Measurements from ENCODE around the gene LTBP3.

LTBP3 gene

DNA sequence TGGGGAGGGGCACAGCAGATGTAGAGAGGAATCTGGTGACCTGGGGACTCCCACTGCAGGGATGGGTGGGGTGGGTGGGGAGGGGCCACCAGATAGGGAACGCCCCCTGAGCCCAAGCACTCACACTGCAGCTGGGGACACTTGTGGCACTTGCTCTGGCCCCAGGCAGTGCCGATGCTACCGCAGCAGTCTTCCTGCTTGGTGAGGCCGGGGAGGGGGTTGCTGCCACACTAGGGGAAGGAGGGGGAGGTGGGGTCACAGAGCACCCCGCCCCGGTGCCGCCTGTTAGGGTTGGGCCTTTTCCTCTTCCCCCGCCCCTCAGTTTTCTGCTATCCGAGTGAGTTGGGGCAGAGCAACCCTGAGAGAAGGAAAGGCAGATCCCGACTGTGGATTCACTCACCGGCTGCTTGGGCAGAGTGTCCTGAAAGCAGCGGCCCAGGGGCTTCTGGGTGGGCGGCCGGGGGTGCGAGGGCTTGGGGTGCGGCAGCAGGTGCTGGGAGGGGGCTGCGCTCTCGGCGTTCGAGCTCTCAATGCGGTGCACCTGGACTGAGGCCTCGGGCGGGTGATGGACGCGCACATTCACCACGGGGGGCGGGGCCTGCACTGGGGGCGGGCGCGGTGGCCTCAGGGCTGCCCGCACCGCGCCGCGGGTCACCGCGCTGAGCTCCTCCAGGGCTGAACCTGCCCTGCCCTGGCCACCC, 4.7 kb downstream of the LTBP3 start:
- DNase-seq (ENCODE audit: low read depth): peak; percentile 68

DNA sequence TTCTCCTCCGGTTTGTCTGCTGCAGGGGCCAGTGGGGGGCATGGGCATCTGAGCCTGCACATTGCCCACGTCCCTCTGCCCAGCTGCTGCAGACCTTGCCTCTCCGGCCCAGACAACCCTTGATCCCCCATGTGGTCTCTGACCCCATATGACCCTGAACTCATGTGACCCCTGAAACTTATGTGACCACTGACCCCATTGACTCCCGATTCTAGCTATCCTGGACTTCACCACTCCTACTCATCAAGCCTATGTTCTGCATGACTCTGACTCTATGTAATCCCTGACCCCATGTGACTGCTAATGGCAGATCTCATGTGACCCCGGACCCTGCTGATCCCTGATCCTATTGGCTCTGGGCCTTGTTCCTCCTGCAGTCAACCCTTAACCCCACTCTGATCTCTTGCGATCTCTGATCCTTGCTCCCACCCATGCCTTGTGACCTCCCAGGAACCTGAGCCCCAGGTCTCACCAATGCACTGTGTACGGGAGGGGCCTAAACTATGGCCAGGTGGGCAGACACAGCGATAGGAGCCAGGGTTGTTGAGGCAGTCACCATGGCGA, 5.7 kb downstream of the LTBP3 start:
- no peak for DNase-seq (ENCODE audit: low read depth)

DNA sequence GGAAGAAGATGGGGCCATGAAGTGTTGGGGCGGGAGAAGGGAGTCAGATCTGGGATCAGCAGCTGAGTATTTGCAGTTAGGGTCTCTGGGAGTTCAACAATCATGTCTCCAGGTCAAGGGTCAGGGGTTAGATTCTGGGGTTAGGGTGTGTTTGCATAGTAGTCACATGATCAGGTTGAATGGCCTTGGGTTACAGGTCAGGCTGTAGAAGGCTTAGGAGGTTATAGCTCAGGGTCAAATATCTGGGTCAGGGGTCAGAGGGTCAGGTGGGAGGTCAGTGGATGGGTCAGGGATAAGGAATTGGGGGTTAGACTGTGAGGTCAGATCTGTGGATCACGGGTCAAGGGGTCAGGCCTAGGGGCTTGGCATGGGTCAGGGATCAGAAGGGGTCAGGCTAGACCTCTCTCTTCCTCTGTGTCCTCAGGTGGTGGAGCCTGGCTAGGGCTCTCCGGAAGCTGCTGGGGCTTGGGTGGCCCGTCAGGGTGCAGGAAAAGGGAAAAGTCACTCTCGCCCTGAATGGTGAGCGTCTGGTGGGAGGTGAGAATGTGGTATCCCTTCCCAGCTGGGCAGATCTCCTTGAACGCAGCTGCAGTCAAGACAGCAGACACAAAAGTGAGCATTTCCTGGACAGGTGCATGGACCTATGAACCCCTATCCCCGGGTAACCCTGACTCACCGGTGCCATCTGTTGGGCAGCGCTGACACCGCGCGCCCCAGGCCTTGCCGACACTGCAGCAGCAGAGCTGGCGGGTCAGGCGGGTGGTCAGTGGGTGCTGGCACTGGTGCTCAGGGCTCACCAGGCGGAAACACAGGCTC, 6.4 kb downstream of the LTBP3 start:
- DNase-seq (ENCODE audit: low read depth): peak; percentile 52

- no peak for DNase-seq (ENCODE audit: low read depth)
Observed at GRCh38 chr11:65549096-65549495, 9.1 kb downstream of the LTBP3 start.

- no peak for DNase-seq (ENCODE audit: low read depth)
Observed at GRCh38 chr11:65548395-65548794, 9.8 kb downstream of the LTBP3 start.

GRCh38 chr11:65547446-65548125, 10.6 kb downstream of the LTBP3 start:
- DNase-seq (ENCODE audit: low read depth): no peak

GRCh38 chr11:65546217-65546958, 11.8 kb downstream of the LTBP3 start:
- peak; percentile 99 for DNase-seq (ENCODE audit: low read depth)

- DNase-seq (ENCODE audit: low read depth): no peak
Observed at GRCh38 chr11:65545853-65546216, 12.3 kb downstream of the LTBP3 start.

DNA sequence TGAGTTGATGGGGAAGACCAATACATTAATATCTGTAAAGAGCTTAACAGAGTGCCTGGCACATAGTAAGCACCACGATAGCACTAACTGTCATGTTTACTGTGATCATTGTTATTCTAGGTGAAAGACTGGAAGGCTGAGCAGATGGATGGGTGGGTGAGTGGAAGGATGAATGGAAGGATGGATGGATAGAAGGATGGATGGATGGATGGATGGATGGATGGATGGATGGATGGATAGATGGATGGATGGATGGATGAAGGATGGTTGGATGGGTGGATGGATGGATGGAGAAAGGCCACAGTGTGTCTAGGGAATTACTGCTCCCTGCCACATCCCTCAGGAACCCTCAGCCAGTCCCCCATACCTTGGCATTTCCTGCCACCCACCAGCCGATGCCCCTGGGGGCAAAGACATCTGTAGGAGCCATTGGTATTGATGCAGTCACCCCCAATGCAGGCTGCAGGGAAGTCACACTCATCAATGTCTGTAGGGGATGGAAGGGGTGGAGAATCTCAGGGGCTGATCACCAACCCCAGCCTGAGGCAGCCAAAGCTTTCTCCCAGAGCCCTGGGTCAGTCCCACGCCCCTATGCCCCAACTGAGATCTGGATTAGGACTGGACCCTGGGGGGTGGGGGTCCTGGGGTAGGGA, 15.3 kb downstream of the LTBP3 start:
- DNase-seq (ENCODE audit: low read depth): no peak

DNA sequence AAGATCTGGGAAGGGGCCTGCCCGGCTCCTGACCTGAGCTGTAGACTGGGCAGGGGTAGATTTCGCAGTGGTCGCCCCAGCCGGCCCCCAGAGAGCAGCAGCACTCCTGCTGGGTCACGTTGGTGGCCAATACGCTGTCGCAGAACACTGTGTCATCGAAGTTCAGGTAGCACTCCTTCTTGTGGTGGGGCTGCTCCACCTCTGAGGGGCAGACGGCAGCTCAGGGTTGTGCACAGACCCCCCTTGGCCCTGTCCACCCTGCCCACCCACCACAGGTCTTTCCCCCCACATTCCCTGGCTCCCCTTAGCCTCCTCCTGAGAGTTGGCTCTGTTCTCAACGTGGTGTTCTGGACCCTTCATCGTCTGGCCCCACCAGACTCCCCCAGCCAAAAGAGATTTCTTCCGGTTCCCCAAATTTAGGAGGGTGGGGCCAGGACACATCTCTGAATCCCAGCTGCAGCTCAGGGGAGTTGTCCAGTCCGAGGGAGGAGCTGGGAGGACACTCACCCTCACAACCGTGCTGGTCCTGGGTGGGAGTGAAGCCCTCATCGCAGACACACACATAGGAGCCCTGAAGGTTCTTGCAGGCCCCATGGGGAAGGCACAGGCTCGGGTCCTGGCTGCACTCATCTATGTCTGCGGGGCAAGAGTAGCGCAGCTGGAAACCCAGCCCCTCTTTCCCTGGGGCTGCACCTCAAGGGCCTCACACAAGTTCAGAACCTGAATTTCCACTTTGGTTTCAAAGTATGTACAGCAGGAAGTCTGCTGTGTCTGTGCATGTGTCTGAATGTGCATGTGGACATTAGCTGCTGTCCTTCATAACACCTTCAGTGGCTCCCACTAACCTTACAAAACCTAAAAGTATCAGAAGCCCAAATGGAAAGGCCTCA, 16.8 kb downstream of the LTBP3 start:
- DNase-seq (ENCODE audit: low read depth): no peak

DNA sequence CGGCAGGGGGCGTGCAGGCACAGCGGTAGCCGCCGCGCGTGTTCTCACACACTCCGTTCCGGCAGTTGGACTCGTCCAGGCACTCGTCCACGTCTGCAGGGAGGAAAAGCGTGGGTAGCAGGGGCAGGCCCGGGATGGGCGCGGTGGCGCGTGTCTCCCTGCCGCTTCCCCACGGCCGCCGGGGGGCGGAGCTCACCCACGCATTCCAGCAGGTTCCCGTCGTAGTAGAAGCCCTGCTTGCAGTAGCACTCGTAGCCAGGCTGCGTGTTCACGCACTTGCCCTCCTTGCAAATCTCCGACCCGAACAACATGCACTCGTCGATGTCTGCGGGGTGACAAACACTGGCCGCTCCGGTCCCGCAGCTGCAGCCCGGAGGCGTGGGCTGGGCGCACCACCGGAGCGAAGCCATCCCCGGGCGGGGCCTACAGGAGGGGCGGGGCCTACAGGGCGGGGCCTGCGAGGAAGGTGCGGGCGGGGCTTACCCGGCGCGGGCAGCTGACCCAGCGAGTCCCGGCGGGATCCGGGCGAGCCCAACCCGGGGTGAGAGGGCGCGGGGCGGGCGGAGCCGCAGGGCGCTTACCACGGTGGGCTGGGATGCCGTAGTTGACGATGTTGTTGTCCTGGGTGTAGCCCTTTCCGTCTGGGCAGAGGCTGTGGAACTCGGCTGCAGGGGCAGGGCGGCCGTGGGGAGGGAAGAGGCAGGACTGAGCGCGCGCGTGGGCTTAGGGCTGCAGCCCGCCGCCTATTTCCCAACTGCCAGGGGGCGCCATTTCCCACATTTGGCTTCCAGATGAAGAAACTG, 17.7 kb downstream of the LTBP3 start:
- peak; percentile 82 for DNase-seq (ENCODE audit: low read depth)

DNA sequence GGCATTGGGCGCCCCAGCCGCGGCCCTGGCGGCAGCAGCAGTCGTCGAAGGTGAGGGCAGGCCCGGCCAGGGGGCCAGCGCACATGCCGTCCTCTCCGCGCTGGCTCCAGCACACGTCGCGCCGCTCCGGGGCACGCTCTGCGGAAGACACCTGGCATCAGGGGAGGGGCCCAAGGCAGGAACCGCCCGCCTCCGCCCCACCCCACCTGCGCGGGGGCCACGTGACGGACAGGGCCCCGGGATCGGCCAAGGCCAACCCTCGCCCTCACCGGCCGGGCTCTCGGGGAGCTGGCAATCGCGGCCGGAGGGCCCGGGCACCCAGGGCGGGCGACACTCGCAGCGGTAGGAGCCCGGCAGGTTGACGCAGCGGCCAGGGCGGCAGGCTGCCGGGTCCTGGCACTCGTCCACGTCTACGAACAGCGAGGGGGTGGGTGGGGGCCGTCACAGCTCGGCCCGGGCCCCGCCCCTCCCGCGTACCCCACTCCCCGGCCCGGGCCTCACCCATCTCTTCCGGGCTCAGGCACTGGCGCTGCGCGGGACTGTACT, 18.3 kb downstream of the LTBP3 start:
- no peak for DNase-seq (ENCODE audit: low read depth)

DNA sequence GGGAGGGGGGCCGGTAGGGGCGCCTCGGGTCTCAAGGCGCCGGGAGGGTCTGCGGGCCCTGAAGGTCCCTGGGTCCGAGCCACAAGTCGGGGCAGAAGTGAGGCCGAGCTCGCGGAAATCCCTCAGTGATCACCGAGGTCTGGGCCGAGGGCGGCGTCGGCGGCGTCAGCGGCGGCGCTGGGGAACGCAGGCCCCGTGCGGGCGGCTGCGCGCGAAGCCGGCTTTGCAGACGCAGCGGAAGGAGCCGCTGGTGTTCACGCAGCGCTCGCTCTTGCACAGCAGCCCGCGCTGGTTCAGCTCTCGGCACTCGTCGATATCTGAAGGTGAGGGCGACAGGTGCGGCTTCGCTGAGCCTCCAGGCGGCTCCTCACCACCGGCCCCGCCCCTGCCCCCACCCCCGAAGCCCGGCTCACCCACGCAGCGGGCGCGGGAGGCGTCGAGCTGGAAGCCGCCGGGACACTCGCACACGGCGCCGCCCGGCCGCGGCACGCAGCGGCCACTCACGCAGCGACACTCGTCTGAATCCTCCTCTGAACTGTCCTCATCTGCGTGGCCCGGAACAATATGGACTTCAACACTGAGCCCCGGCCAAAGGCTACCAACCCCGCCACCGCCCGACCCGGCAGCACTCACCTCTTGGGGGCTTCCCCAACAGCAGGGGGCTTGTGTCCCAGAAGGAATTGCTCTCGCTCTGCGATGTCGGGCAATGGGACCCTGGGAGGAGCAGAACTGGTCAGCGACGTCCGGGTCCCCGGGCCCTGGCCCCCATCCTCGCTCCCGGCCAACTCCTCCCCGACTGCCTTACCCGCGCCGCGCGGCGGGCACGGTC, 19.0 kb downstream of the LTBP3 start:
- no peak for DNase-seq (ENCODE audit: low read depth)

DNA sequence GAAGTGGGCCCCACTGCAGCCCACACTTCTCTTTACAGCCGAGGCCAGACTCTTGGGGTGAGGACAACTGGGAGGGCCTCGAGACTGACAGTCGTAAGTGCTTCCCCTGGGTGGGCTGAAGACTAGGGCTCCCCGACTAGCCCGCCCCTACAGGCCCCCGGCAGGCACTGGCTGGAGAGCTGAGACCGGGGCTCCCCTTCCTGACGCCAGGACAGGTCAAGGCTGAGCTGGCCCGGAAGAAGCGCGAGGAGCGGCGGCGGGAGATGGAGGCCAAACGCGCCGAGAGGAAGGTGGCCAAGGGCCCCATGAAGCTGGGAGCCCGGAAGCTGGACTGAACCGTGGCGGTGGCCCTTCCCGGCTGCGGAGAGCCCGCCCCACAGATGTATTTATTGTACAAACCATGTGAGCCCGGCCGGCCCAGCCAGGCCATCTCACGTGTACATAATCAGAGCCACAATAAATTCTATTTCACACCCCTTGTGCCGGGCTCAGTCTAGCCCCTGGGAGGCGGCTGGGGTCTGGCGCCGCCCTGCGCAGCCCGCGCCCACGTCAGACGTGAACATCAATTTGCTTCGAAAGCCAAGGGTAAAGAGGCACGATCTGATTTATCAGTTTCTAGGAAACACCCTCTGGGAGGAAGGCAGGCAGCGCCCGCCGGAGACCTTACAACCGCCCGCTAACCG, 19.8 kb downstream of the LTBP3 start:
- no peak for DNase-seq (ENCODE audit: low read depth)

GRCh38 chr11:65537620-65538231, 20.4 kb downstream of the LTBP3 start:
- DNase-seq (ENCODE audit: low read depth): no peak

DNA sequence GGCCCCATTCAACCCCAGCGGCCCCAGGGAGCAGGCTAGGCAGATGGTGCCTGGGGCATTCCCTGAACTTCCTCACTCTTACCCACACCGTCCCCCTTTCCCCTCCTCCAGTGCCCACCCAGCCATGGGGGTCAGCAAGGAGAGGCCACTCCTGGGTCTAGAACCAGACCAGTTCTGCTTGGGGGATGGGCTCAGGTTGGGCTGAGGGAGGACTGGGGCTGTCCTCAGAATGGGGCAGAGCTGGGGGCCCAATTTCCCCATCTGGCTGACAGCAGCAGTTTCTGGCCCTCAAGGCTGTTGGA, 20.9 kb downstream of the LTBP3 start:
- no peak for DNase-seq (ENCODE audit: low read depth)
